Fibroblast of upper back skin (primary cell): ENCODE results near the gene NT5C3B.
A peak's percentile ranks its signal among the peaks of the same experiment; 100 is the strongest.
"Not testable (repeated sequence)": the region's sequence is repeated elsewhere in the genome, so short reads cannot be mapped to it uniquely, and the experiment has no call there.

ENCODE experiments used
- DNase-seq: peaks from one replicate; pipeline ENCODE4 v3.0.0-alpha.2; 2013

Gene NT5C3B

DNA sequence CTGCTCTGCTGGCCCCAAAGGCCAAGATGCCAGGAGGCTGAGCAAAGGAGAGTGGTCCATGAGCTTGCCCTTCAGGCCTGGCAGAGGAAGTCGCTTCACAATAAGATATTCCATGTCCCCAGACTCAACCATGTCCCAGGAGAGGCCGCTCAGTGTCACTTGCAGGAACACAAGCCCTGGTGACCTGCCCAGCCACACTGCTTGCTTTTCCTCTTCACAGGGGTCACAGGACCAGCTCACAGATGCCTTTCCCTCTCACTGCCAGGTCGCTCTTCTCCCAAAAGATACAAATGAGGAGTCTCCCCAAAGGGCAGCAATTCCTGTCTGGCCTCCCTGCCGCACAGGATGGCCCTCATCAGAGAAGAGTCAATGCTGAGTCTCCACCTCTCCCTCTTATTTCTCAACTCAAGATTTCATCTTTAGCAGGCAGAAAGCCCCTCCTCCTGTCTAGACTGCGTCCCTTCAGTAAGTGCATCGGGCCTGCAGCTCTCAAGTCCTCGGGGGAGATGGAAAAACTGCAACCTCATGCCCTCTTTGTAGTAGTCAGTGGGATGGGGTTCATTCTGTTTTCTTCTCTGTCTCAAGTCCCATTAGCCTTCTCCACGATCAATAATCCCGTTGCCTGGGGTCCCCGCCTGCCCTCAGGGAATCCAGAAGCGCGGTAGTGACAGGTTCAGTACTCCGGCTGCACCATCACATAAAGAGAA lies 54.5 kb downstream of the NT5C3B start:
- no peak for DNase-seq

- no peak for DNase-seq
Measured at GRCh38 chr17:41779954-41780353, 56.1 kb downstream of the NT5C3B start.

GRCh38 chr17:41777574-41778188 lies 58.4 kb downstream of the NT5C3B start:
- peak; percentile 87 for DNase-seq

- no peak for DNase-seq
Measured at GRCh38 chr17:41777157-41777573, 58.9 kb downstream of the NT5C3B start.

- not testable (repeated sequence) for DNase-seq
Measured at GRCh38 chr17:41776262-41776900, 59.7 kb downstream of the NT5C3B start.

DNA sequence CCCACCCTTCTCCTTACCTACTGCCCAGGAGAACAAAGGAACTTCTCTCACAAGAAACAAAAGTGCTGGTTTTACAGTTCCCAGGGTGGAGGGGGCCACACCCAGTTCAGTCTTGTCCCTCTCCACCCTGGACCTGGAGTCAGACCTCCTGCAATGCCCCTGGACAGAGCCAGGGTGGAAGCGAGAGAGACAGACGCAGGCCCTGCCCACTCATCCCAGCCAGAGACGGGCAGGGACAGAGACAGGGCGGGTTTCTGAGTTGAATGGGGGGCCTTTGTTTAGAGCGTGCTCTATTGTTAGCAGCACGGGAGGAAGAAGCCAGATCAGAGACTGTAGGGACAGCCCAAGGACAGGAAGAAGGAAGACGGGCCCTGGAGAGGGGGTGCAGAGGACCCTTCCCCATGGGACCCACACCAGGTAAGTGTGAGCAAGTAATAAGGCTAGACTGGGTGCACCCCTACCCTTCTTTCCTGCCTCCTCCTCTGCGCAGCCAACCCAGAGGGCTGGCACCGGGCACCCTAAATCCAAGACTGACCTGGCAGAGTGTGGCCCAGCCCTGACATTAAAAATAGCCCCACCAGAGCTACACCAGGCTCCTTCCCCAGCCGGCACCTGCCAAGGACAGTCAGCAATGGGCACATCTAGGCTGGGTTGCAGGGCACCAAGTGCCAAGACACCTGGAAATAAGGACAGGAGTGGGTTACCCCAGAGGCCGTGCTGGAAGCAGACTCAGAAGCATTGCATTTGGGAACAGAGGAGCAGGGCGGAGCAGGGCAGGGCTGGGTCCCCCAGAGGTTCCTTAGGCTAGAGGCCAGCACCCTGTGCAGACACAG lies 60.4 kb downstream of the NT5C3B start:
- no peak for DNase-seq
